ENCODE results near the gene NALCN. TPM values are rescaled to one million over a fixed set of nuclear protein-coding genes. Genes with fewer than 3 reads are reported as not detected.

Gene NALCN
- total RNA-seq, 3 donors from 2014 or later (not counting 1 experiment from before 2014, with no cell fraction given) = not detected

DNA sequence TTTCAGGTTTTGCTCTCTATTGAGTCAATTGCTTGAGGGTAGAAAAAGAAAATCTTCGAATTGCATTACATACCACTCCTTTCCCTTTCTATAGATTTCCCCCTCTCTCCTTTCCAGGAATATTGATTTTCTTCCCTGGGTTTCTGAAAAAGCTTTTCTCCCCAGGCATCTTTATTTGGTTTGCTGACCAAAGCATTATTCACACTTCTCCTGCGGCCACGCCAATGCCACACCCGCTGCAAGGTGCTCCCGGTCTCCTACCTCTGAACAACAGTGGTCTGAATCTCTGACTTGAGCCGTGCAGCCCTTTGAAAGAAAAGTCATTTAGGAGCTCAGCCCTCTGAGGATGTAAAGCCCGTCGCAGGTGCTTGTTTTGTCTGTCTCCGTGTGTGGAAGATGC lies 390.8 kb downstream of the NALCN start:
- Histone ChIP-seq H3K27me3 (ENCODE audit: control insufficient read depth, insufficient read depth, low read length) (no peaks in the 10 kb centered on the region), H3K9me3 (ENCODE audit: control insufficient read depth, insufficient read depth, low read length) (no peaks in the 10 kb centered on the region), H3K27ac (ENCODE audit: low read length) (no peak overlapping the region), H3K4me3 (ENCODE audit: low read length) (no peak overlapping the region), H3K36me3 (ENCODE audit: control insufficient read depth, insufficient read depth, low read length) (no peaks in the 10 kb centered on the region), H3K4me1 (ENCODE audit: control insufficient read depth, insufficient read depth, low read length) (no peaks in the 10 kb centered on the region)
- intact Hi-C loops (cut with micrococcal nuclease) = no loop called here
- DNase-seq = no peak
- no peak for ATAC-seq
- Mint-ChIP-seq H3K27me3 (ENCODE audit: low read depth in 2 of 2) (peaks cover 5 to 6% of the 10 kb centered on the region in 2 donors), H3K27ac (no peak overlapping the region), H3K4me3 (no peak overlapping the region), H3K4me1 (no peaks in the 10 kb centered on the region), H3K36me3 (no peaks in the 10 kb centered on the region), H3K9me3 (no peaks in the 10 kb centered on the region)
- TF ChIP-seq, protein P1, sequence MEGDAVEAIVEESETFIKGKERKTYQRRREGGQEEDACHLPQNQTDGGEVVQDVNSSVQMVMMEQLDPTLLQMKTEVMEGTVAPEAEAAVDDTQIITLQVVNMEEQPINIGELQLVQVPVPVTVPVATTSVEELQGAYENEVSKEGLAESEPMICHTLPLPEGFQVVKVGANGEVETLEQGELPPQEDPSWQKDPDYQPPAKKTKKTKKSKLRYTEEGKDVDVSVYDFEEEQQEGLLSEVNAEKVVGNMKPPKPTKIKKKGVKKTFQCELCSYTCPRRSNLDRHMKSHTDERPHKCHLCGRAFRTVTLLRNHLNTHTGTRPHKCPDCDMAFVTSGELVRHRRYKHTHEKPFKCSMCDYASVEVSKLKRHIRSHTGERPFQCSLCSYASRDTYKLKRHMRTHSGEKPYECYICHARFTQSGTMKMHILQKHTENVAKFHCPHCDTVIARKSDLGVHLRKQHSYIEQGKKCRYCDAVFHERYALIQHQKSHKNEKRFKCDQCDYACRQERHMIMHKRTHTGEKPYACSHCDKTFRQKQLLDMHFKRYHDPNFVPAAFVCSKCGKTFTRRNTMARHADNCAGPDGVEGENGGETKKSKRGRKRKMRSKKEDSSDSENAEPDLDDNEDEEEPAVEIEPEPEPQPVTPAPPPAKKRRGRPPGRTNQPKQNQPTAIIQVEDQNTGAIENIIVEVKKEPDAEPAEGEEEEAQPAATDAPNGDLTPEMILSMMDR (IDR thresholded peaks at IDR 0.05) = no peak
- 89% methylated on average over 8 of the region's 9 CpGs for WGBS (ENCODE audit: insufficient coverage)

DNA sequence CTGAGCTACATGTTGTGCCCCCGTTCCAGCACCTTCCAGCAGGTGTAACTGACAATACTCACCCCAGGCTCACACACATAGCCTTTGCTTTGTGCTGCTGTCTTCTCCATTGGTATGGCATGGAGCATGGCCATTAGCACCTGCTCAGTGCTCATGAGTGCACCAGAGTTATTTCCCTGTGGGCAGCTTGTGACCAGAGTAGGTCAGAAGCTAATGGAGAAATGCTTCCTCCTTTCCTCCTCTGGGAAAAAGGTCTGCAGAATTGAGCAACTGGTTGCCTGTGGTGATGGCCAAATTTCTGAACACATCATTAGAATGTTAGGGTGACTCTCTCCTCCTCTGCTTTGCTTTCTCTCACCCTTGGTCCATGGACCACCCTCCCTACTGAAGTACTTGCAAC lies 397.2 kb downstream of the NALCN start:
- H3K4me3 ChIP-seq (ENCODE audit: low read length) = no peak overlapping the region
- no peaks in the 10 kb centered on the region for H3K9me3 ChIP-seq (ENCODE audit: control insufficient read depth, insufficient read depth, low read length)
- DNase-seq (no peak), ATAC-seq (no peak)
- no peak overlapping the region for H3K27ac ChIP-seq (ENCODE audit: low read length)
- Mint-ChIP-seq H3K36me3 (no peaks in the 10 kb centered on the region), H3K9me3 (peaks cover 0 to 2% of the 10 kb centered on the region in 2 donors), H3K27ac (no peak overlapping the region), H3K4me1 (no peaks in the 10 kb centered on the region), H3K27me3 (ENCODE audit: low read depth in 2 of 2) (peaks cover 9 to 16% of the 10 kb centered on the region in 2 donors), H3K4me3 (no peak overlapping the region)
- H3K27me3 ChIP-seq (ENCODE audit: control insufficient read depth, insufficient read depth, low read length) = no peaks in the 10 kb centered on the region
- TF ChIP-seq, protein P1 (IDR thresholded peaks at IDR 0.05) = no peak
- no peaks in the 10 kb centered on the region for H3K4me1 ChIP-seq (ENCODE audit: control insufficient read depth, insufficient read depth, low read length)
- intact Hi-C loops (cut with micrococcal nuclease) = no loop called here
- no peaks in the 10 kb centered on the region for H3K36me3 ChIP-seq (ENCODE audit: control insufficient read depth, insufficient read depth, low read length)
- 63% methylated on average over 1 of the region's 1 CpG for WGBS (ENCODE audit: insufficient coverage)

DNA sequence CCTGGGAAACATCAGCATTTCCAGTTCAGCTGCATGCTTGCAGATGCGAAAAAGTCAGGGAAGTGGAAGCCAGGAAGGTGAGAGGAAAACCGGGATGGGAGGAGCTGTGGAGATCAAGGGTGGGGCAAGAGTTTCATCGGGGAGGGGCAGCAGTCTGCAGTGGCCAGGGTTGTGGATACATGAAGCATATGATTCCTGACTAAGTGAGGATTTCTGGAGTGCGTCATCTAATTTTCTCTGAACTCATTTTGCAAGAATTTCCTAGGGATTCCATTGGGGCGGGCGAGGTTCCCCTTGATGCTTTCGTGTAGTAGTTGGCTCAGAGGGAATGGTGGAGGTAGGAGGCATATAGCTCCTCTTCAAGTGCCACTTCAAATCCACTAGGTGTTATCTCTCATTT lies 397.6 kb downstream of the NALCN start:
- Mint-ChIP-seq H3K27ac (no peak overlapping the region), H3K4me1 (no peaks in the 10 kb centered on the region), H3K36me3 (no peaks in the 10 kb centered on the region), H3K27me3 (ENCODE audit: low read depth in 2 of 2) (peaks cover 9 to 16% of the 10 kb centered on the region in 2 donors), H3K4me3 (no peak overlapping the region), H3K9me3 (peaks cover 0 to 2% of the 10 kb centered on the region in 2 donors)
- intact Hi-C loops (cut with micrococcal nuclease) = no loop called here
- Histone ChIP-seq H3K4me3 (ENCODE audit: low read length) (no peak overlapping the region), H3K4me1 (ENCODE audit: control insufficient read depth, insufficient read depth, low read length) (no peaks in the 10 kb centered on the region), H3K27me3 (ENCODE audit: control insufficient read depth, insufficient read depth, low read length) (no peaks in the 10 kb centered on the region), H3K36me3 (ENCODE audit: control insufficient read depth, insufficient read depth, low read length) (no peaks in the 10 kb centered on the region), H3K27ac (ENCODE audit: low read length) (no peak overlapping the region), H3K9me3 (ENCODE audit: control insufficient read depth, insufficient read depth, low read length) (no peaks in the 10 kb centered on the region)
- 88% methylated on average over 6 of the region's 7 CpGs for WGBS (ENCODE audit: insufficient coverage)
- no peak for ATAC-seq
- no peak for DNase-seq
- TF ChIP-seq, protein P1 (IDR thresholded peaks at IDR 0.05) = no peak

DNA sequence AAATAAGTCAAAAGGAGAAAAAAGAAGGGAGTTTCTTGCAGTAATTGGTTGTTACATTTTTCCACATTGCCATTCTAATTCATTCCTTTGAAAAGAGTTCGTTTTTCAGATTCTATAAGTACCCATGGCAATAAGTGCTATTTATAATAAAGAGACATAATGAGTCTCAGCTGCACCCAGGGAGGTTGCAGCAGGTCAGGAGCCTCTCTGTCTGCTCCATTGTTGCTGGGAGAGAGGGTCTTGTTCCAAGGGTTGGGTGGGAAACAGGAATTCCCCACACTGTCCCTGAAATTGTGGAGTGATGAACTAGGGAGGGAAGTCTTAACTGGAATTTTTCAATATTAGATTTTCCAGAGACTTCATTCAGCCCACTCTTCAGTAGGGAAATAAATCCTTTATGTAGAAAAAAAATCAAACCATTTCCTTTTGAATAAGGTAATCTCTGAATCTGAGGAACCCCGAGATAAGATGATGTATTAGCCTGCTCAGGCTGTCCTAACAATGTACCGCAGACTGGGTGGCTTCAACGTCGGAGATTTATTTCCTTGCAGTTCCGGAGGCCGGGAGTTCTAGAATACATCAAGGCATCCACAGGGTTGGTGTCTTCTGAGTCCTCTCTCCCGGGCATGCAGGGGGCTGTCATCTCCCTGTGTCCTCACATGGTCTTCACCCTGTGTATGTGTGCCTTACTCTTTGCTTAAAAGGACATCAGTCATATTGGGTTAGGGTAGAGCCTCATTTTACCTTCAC lies 399.0 kb downstream of the NALCN start:
- DNase-seq (no peak), ATAC-seq (no peak)
- Histone ChIP-seq H3K4me1 (ENCODE audit: control insufficient read depth, insufficient read depth, low read length) (no peaks in the 10 kb centered on the region), H3K27ac (ENCODE audit: low read length) (no peak overlapping the region), H3K36me3 (ENCODE audit: control insufficient read depth, insufficient read depth, low read length) (no peaks in the 10 kb centered on the region), H3K27me3 (ENCODE audit: control insufficient read depth, insufficient read depth, low read length) (no peaks in the 10 kb centered on the region), H3K4me3 (ENCODE audit: low read length) (no peak overlapping the region), H3K9me3 (ENCODE audit: control insufficient read depth, insufficient read depth, low read length) (no peaks in the 10 kb centered on the region)
- intact Hi-C loops (cut with micrococcal nuclease) = no loop called here
- Mint-ChIP-seq H3K27me3 (ENCODE audit: low read depth in 2 of 2) (peaks cover 9 to 12% of the 10 kb centered on the region in 2 donors), H3K27ac (no peak overlapping the region), H3K4me3 (no peak overlapping the region), H3K9me3 (peaks cover 0 to 2% of the 10 kb centered on the region in 2 donors), H3K36me3 (no peaks in the 10 kb centered on the region), H3K4me1 (no peaks in the 10 kb centered on the region)
- 27% methylated on average over 7 of the region's 8 CpGs for WGBS (ENCODE audit: insufficient coverage)
- TF ChIP-seq, protein P1 (IDR thresholded peaks at IDR 0.05) = no peak

All from natural killer cell (primary cell).